ENCODE data around the gene TBC1D16.

DNA sequence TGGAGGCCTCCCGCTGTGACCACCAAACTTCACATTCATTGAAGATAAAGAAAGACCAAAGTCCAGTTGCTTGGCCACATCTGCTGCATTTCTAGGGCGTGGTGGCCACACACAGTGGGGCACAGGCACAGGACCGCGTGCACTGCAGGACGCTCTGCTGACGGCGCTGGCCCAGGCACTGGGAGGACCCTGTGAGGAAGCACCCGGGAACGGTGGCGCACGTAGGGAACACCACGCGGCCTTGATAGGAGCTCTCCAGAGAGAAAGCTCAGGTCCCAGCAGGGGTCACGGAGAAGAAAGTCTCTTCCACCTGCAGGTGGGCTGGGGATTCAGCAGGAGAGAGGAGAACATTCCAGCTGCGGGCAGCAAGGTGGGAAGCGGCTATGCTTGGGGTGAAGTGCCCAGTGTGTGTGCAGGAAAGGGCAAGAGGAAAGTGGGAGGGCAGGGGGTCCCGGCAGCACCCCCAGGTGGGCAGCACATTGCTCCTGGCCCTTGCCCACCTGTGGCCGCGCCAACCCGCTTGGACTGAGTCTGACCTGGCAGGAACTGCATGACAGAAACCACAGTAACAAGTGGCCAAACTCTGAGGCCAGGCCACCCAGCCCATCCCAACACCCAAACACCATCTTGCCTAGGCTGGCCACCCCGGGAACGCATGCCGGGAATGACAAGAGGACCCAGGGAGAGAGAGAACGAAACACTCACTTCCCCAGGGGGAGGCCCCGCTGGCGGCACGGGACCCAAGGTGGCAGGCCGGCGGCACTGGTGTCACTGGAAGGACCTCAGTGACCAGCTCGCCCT, 32.8 kb downstream of the TBC1D16 start:
- TF ChIP-seq GABPA (IDR thresholded peaks at IDR 0.05; ENCODE audit: low read depth): no peak
- TF ChIP-seq, protein P1, sequence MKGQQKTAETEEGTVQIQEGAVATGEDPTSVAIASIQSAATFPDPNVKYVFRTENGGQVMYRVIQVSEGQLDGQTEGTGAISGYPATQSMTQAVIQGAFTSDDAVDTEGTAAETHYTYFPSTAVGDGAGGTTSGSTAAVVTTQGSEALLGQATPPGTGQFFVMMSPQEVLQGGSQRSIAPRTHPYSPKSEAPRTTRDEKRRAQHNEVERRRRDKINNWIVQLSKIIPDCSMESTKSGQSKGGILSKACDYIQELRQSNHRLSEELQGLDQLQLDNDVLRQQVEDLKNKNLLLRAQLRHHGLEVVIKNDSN (IDR thresholded peaks at IDR 0.05; ENCODE audit: borderline replicate concordance, extremely low read length, insufficient read depth, low read depth, low read length): no peak

Measured in GM12878 (cell line).